ENCODE measurements around the gene HOXA5.

The HOXA5 gene

DNA sequence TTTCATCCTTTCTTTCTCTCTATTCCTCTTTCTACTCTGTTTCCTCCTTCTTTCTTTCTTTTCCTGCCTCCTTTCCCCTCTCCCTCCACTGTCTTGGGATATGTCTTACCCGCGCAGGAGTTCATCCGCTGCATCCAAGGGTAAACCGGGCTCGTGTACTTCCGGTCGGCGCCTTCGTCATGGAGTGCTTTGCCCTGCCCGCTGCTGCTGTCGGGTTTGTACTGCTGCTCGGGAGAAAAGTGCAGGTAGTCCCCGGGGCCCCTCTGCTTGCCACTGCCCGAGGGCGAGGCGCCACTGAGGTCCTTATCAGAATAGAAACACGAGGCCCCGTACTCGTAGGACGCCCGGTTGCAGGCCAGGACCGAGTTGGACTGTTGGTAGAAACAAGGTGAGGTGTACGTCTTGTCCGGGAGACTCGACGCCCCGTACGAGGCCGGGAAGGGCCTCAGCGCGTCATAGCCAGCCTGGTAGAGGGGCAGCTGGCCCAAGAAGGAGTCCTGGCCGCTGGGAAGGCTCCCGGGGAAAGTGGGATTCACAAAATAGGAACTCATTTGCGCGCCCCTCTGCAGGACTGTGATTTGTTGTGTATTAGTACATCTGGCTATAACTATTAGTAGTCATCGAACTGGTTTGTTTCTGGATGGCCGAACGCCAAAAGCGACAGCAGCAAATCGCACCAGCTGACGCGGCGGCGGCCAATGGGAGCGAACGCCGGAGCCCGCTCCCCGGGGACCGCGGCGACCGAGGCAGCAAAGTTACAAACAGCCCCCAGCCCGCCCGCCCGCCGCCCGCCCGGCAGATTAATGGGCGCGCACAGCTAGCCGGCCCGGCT is 3.9 kb upstream of the HOXA5 start, which contains the start of gene HOXA6:
Gene HOXA6 (minus strand): TSS at position 576 of the 832 bp plus-strand sequence. CDS start 25 bp downstream, at position 551.
- no peak for DNase-seq

DNA sequence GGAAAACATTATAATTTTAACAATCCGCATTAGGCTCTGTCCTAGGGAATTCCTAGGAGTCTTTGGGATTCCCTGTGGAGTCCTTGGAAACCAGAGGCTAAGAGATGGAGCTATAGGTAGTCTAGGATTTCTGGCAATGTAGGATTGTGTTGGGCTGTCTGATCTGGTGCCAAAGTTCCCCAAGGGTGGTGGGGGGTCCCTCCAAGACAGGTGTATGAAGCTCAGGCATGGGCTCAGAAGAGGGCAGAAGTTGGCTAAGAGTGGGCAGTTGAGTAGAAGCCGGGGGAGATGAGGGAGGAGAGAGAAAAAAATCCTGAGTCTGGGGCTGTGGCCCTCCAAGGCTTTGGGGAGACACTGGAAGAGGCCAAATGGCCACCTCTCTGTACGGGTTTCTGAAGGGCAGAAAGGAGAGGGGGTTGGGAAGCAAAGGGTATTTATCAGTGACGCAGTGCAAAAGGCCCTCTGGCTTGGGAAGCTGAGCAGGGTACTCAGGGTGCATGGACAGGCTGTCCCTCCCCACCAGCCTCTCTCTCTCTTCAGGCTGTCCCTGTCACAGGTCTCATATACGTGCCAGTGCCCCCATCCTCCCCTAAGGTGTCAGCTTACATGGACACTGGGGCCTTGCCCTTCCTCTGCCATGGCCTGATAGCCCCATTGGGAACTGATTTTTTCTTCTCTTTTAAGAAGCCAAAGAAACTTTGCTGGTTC is 3.2 kb upstream of the HOXA5 start:
- no peak for DNase-seq

DNA sequence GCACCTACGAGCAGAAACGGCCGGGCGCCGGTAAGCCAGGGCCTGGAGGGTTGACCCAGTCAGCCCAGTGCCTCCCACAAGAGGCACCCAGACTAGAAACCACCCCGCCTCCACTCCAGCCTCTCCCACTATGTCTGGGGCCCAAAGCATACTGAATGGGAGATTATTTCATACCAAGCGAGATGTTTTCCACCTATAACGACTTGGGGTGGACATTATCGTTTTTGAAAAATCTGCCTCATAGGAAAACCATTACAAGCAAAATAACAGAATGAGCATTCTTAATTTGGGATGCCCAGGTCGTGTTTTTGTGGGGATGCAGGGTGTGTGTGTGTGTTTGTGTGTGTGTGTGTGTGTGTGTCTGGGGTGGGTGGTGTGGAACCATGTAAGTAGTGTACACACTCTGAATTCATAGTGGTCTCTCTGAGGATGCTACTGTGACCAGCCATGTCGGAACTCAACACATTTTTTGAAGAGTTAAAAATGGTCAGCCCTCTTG is 2.5 kb upstream of the HOXA5 start:
- DNase-seq, result no peak

DNA sequence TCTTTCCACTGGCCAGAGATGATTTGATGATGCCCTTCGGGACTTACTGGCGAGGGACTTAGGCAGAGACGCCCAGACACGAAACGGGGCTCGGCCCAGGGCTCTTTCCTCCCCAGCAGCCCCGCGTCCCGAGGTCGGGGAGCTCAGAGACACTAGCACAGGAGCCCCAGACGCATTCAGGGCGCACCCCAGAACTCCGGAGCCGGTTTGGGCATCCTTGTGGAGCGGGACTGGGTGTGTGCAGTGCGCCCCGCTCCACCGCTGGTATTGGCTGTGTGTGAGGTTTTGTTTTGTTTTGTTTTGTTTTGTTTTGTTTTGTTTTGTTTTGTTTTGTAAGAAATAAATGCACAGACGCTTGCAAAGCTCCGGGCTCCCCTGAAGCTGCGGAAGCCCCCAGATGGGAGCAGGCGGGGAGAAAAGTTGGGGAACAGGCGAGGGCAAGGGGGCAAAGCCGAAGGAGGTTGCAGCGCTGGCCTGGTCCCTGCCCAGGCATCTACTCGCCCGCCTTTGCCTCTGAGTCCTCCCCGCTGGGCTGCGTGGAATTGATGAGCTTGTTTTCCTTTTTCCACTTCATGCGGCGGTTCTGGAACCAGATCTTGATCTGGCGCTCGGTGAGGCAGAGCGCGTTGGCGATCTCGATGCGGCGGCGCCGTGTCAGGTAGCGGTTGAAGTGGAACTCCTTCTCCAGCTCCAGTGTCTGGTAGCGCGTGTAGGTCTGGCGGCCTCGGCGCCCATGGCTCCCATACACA is 1.9 kb upstream of the HOXA5 start:
- no peak for DNase-seq

DNA sequence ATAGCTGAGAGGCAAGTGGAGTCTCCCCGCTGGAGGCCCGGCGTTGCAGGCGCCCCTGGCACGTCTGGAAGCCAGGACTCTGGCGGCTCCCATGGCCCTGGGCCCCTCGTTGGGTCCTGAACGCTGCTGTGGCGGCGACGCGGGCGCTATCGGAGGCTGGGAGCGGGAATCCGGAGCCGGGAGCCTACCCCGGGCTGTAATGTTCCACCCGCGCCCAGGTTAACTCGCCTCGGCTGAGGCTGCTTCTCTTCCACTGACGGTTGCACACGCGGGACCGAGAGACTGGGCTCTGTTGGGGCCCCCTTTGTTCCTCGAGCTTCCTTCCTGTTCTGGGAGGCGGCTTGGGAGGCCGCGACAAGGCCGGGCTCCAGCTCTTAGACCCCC is 1.3 kb upstream of the HOXA5 start:
- DNase-seq, result no peak

DNA sequence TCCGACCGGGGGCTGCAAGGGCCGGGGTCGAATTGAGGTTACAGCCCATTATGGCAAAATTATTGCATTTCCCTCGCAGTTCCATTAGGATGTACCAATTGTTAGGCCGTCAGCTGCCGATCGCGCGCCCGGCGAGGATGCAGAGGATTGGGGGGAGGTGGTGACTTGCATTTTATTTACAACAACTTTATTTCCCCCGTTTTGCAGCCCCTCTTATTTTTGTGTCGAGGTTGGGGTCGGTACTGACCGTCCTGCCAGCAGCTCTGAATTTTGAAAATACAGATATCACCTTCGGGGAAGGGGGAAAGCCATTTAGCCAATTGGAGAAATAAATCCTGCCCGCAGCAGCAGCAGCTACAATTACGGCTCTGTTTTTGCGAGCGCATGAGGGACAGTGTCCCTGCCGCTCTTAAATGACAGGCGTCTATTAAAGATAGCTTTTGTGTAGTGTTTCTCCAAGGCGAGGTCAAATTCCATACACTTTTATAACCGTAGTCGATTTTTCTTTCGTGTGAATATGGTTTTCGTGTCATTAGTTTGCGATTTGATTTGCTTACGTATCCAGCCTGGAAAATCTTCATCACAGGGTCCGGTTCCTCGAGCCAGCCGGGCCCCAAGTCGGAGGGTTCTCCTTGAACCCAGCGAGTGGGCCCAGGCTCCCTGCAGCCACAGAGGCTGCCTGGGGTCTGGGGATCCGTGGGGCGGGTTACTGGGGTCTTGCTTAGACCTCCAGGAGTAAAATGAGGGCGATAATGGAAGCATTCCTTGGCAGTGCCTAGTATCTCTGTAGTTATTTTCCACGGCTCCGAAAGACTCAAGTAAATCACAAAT is 684 bp upstream of the HOXA5 start:
- no peak for DNase-seq

DNA sequence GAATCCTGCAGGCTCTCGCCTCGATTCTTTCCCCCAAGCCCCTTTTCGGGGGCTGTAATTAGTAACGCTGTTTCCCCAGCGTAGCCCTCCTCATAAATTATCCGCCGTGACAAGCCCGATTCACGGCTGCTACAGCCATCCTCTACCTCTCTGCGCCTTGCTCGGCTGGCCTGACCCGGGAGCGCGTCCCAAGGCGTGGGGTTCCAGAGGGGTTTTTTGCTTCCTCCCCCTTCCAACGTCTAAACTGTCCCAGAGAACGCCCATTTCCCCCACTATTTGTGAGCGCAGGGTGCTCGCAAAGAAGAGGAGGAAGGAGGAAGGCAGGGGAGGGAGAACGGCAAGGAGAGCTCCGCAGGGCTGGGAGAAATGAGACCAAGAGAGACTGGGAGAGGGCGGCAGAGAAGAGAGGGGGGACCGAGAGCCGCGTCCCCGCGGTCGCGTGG is 880 bp downstream of the HOXA5 start:
- DNase-seq, result no peak

DNA sequence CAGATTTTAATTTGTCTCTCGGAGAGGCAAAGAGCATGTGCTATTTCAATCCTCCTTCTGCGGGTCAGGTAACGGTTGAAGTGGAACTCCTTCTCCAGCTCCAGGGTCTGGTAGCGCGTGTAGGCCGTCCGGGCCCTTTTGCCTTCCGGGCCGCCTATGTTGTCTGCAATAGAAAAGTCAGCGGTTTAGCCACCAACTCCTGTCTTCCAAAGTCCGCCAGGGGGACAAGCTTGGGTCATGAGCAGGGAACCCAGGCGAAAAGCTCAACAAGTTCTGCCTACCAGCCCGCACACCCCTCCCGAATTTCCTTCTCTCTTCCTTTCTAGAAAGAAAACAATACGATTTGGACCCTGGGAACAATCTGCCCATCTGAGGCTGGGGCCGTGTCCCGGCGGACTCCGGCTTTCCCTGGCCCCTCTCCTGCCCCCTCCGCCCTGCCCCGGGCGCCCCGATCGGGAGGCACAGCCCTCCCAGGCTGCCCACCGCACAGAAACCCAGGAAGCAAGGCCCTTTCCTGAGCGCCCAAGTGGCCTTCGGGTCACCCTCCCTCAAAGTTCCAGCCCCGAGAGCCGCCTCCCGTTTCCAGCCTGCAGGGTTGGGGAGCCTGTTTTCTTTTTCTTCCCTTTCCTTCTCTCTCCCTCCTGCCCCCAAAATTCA is 1.4 kb downstream of the HOXA5 start:
- DNase-seq, result no peak

DNA sequence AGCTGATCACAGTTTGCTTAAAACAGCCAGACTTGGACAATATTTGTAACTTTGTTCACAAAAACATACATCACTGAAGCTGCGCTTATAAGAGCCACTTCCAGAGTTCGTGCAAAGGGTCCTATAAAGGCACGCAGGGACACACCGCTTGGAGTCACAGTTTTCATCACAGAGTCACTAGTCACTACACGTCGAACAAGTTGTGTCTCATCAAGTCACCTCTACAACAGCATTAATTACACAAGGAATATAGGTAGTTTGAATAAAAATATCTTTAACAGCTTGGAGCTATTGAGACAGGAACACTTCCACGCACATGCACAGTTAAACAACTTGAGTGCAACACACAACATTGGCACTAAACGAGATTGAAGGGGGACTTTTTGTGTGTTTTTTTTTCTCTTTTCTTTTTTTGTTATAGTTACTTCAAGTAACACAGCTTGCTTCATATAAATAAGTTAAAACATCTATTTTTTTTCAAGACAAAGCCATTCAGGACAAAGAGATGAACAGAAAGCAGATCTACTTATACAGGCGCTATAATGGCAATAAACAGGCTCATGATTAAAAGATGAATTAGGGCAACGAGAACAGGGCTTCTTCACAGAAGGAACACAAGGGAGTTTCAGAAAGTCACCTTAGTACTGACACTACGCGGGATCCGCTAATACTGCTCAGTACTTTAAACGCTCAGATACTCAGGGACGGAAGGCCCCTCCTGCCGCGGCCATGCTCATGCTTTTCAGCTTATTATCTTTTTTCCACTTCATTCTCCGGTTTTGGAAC is 2.2 kb downstream of the HOXA5 start:
- no peak for DNase-seq

DNA sequence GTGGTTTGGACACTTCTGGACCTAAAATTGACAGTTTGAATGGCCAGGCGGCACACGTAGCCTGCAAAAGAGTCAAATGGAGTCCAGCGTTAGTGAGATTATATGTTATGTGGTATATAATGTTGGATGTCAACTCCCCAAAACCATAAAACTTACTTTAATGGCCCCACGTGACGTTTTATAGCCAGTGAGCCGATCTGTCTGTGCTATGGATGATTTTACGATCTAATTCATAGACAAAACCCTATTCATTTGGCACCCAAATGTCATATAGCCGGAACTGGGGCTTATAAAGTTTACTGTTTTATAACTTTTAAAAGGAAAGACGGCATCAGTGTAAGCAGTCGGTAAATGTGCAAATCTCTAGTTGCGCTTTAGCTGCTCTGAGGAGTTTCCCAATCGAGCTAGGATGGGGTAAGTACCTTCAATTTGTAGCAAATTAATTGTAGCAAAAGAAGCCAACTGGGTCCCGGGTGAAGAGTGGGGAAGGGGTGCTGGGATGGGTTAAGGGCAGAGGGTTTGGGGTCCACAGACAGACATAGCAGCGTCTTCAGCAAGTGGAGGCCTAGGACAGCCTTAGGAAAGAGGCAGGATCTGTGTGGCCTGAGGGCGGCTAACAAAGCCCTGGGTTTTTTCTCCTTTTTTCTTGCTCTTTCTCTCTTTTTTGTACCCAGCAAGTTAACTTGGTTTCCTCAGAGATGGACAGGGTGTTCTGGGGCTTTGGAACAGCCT is 3.2 kb downstream of the HOXA5 start:
- DNase-seq, result no peak

DNA sequence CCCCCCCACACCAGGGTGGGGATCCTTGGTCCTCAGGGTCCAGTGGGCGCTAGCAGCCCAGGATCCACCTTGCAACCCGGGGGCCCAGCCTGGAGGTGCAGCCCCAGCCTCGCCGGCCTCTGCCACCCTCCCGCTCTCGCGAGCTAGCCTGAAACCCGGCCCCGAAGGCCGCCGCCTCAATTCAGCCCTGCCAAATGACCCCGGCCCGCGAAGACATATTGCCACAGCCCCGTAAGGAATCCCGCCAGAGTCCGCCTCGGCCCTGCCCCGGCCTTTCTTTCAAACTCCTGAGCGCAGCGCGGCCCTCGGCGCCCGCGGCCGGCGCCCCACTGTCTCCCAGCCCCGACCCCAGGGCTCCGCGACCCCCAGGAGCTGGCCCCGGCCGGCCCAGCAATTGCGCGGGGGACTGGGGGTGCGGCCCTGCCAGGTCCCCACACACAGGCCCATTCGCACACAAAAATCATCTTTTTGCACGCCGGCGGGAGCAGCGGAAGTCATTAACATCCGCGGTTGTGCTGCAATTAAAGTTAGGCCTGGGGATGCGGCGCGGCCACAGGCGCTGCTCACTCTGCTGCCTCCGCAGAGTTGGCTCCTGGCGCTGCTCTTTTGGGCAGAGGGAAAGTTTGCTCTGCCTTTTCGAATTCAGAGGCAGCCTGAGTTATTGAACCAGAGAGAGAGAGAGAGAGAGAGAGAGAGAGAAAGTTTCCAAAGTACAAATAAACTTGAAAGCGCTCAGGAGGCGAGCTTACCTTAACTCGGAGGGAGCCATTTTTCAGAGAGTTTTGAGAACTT is 4.0 kb downstream of the HOXA5 start:
- no peak for DNase-seq

DNA sequence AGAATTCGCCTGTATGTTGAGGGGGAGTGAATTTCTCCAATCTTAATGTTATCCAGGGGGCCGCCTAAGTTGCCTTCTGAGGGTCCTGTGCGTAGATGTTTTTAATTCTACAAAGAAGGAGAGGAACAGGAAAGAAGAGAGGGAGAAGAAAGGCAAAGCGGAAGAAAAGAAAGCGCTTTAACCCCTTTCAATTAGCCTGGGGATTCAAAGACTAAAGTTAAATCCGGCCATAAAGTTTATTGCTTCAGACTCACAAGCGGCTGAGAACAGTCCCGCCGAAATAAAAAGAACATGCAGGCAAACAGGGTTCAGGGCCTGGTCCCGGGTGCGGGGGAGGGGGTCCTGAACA is 4.5 kb downstream of the HOXA5 start:
- DNase-seq, result no peak

DNA sequence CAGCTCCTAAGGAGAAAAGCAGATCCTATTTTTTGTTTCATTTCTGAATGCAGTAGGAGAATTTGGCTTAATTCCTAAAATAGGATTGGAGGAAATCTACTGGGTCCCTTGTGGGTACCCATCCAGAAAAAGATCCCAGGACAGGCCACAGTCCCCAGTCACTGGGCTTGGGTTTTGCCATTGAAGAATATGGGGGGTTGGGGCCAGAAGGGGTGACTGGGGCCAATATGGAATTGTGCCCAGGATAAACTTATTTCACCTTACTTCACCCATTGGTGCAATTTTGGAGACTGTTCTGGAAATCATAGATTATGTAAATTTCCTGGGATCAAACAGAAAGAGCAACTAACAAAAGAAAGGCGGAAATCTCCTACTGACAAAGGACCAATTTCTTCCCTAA is 5.0 kb downstream of the HOXA5 start:
- no peak for DNase-seq

DNA sequence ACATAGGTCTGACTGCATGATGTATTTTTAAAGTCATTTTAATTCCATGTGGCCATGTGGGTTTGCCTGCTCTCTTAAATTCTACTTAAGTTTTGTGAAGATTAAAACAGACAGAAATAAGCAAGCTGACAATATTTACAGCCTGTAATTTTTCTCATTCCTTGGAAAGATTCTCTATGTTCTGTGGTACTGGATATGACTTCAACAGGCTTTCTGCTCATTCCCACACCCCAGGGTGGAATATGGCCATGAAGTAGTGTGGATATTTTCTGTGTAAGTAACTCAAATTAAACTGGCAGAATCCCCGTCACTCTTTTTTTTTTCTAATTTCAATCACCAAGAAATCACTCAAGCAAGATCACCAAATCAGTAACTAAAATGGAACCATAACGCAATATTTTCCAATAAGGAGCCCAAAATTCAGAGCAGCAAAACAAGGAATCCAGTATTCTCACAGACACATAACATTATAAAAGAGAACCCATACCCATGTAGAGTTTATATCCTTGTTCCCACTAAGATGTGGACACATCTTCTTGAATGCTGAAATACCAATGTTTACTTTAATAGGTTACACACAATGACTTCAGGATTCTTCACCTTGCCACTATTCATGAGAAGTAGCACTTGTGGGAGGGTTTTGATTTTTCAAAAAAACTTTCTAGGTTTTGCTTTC is 5.7 kb downstream of the HOXA5 start:
- DNase-seq, result no peak

DNA sequence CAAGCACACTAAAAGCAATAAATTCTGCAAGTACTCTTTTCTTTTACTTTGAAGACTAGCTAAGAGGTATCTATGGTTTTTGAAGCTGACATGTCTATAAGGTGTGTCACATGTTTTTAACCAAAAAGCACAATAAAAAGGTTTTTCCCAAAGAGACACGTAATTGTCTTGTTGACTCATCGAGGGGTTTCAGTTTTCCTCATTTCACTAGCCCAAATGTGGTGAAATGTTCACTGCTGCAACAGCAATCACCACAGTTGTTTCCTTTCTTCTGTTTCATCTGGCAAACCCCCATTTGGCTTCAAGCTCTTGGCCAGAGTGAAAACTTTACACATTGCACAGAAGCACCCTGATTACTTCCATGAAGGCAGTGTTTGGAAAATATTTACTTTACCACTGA is 9.1 kb downstream of the HOXA5 start:
- no peak for DNase-seq

DNA sequence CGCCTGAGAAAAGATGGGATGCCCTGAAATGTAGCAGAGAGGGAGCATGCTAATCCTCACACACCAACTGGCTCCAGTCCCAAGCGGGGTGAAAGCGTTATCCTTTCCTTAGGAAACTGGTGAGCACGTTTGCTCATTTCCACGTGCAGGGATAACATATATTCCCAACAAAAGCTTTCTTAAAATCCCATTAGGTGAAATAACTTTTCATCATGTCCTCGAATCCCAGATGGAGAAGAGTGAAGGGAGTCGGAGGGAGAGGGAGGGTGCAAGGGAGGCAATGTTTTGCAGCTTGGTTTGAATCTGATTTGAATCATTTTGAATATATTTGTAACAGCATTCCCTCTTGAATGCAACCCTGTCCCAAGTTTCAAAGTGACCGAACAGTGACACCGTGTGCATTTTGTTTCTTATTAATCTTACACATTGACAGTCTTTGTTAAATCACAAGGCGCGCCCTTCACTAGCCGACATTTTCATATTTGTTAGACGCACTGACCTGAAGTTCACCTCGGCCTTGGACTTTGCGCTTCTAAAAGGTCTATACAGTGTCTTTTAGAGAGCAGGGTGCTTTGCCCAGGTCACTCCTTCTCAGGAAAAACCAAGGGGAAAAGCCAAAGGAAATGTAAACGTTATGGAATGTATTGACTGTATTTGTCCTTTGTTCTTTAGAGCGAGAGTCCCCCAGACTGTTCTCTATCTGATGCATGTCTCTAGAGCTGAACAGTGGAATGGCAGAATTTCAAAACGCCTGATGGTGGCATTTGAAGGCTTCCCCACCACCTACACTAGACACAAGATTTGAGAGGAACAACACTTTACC is 9.9 kb downstream of the HOXA5 start:
- DNase-seq, result no peak

DNA sequence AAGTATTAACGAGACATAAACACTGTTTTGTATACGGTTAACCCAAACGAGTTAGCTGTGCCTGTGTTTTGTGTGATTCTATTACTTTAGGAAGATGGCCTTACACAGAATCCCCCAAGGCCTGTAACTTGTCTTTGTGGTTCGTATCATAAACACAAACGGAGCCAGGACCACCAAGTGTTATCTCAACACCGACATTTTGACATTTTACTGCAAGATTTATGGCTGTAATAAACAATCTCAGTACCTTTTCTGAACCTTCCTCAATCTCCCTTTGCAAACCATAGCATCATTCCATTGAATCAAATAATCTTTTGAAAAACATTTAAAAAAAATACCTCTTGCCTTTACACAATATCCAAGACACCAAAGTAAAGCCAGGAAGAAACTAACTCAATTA is 10.5 kb downstream of the HOXA5 start:
- DNase-seq, result no peak

DNA sequence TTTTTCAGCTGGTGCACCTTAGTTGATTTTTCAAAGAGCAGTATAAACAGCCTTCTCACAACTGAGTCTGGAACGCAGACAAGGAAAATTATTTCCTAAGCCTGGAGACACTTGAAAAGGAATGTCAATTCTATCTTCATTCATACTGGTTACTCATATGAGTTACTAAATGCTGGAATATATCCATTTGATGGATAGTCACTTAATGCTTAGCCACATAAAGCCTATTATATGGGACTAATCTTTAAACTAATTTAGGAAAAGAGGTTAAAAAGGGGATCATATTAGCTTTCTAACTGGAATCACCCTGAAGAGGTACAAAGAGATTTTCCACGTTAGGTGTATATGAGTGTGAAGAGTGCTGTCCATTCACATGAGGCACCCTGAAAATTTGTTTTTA is 11.3 kb downstream of the HOXA5 start:
- no peak for DNase-seq

All from kidney glomerular epithelial cell (primary cell).